Activated CD4-positive, alpha-beta T cell treated with anti-CD3 and anti-CD28 coated beads, Interleukin-2, Interleukin-6, amounts not matched to agents 100 ng/mL and 50 ng/mL, durations not matched to agents 16 hours and 8 hours (primary cell): ENCODE data around the gene LRPAP1.
A peak's percentile ranks its signal among the peaks of the same experiment; 100 is the strongest.
"Not testable (repeated sequence)": the region's sequence is repeated elsewhere in the genome, so short reads cannot be mapped to it uniquely, and the experiment has no call there.

Source experiments
- DNase-seq: peaks from one replicate; pipeline ENCODE4 v3.0.0-alpha.2; 2020

LRPAP1 gene

GRCh38 chr4:3517731-3518510 lies 14.3 kb downstream of the LRPAP1 start:
- no peak for DNase-seq

- no peak for DNase-seq
Observed at GRCh38 chr4:3516836-3517730, 15.1 kb downstream of the LRPAP1 start.

- DNase-seq = no peak
Observed at GRCh38 chr4:3516061-3516835, 16.0 kb downstream of the LRPAP1 start.

GRCh38 chr4:3515646-3516045 lies 16.6 kb downstream of the LRPAP1 start:
- no peak for DNase-seq

GRCh38 chr4:3514806-3515501 lies 17.3 kb downstream of the LRPAP1 start:
- DNase-seq = no peak

- DNase-seq = no peak
Observed at GRCh38 chr4:3514221-3514780, 17.9 kb downstream of the LRPAP1 start.

GRCh38 chr4:3513807-3514206 lies 18.4 kb downstream of the LRPAP1 start:
- no peak for DNase-seq

GRCh38 chr4:3512719-3513118 lies 19.5 kb downstream of the LRPAP1 start:
- no peak for DNase-seq

GRCh38 chr4:3512279-3512678 lies 19.9 kb downstream of the LRPAP1 start:
- no peak for DNase-seq

GRCh38 chr4:3511601-3512000 lies 20.6 kb downstream of the LRPAP1 start:
- DNase-seq = not testable (repeated sequence)

- DNase-seq = no peak
Observed at GRCh38 chr4:3511187-3511586, 21.0 kb downstream of the LRPAP1 start.

- no peak for DNase-seq
Observed at GRCh38 chr4:3510481-3510880, 21.7 kb downstream of the LRPAP1 start.

GRCh38 chr4:3508542-3508941 lies 23.7 kb downstream of the LRPAP1 start:
- no peak for DNase-seq

GRCh38 chr4:3505231-3505630 lies 27.0 kb downstream of the LRPAP1 start:
- DNase-seq = no peak

- DNase-seq = peak; percentile 46
Observed at GRCh38 chr4:3502941-3503936, 29.0 kb downstream of the LRPAP1 start.

- DNase-seq = no peak
Observed at GRCh38 chr4:3501825-3502425, 30.3 kb downstream of the LRPAP1 start.

GRCh38 chr4:3501126-3501824 lies 30.9 kb downstream of the LRPAP1 start:
- DNase-seq = no peak

GRCh38 chr4:3500634-3501101 lies 31.6 kb downstream of the LRPAP1 start:
- DNase-seq = no peak

GRCh38 chr4:3500111-3500510 lies 32.1 kb downstream of the LRPAP1 start:
- no peak for DNase-seq

GRCh38 chr4:3499710-3500109 lies 32.5 kb downstream of the LRPAP1 start:
- DNase-seq = no peak
